GM10248 (cell line): Measurements from ENCODE around the gene MAP4K4.

ENCODE experiments used
- CTCF ChIA-PET: fragments of 300-600 bp; sonication (Branson Sonifier 250); formaldehyde crosslinking; extraction: SDS; loops from one replicate; lab custom pipeline; 2021; ENCODE audit warnings: antibody characterized with exemption; lab: Yijun Ruan, JAX
- POLR2A ChIA-PET: fragments of 350-650 bp; sonication (Branson Sonifier 250); formaldehyde crosslinking; extraction: SDS; loops from one replicate; lab custom pipeline; 2020; ENCODE audit warnings: antibody characterized with exemption; lab: Yijun Ruan, JAX
- DNase-seq: peaks from one replicate; pipeline ENCODE4 v3.0.0; 2012; ENCODE audit errors: extremely low spot score
- TF ChIP-seq, protein P1 (sequence below): IDR thresholded peaks from 2 replicates; pipeline ENCODE4 v1.5.1; 2012; ENCODE audit warnings: mild to moderate bottlenecking, low read depth; ENCODE audit errors: extremely low read depth, missing control alignments, control extremely low read depth

MAP4K4 gene

DNA sequence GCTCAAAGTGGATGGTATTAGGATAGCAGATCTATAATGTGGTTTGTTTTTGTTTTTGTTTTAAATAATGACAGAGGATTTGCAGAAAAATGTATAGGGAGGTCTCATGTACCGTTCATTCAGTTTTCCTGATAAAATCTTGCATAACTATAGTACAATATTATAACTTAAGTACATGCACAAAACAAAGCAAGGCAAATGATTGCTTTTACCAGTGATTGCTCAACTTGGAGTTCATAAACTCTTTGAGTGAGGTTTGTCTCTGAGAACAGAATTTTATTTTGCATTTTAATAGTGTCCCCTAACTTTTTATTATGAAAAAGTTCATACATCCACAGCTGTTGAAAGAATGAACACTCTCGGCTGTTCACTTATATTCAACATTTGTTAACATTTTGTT lies 96.6 kb downstream of the MAP4K4 start:
- TF ChIP-seq, protein P1, sequence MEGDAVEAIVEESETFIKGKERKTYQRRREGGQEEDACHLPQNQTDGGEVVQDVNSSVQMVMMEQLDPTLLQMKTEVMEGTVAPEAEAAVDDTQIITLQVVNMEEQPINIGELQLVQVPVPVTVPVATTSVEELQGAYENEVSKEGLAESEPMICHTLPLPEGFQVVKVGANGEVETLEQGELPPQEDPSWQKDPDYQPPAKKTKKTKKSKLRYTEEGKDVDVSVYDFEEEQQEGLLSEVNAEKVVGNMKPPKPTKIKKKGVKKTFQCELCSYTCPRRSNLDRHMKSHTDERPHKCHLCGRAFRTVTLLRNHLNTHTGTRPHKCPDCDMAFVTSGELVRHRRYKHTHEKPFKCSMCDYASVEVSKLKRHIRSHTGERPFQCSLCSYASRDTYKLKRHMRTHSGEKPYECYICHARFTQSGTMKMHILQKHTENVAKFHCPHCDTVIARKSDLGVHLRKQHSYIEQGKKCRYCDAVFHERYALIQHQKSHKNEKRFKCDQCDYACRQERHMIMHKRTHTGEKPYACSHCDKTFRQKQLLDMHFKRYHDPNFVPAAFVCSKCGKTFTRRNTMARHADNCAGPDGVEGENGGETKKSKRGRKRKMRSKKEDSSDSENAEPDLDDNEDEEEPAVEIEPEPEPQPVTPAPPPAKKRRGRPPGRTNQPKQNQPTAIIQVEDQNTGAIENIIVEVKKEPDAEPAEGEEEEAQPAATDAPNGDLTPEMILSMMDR: no peak
- ChIA-PET CTCF (no interaction called here), POLR2A (no interaction called here)
- no peak for DNase-seq

DNA sequence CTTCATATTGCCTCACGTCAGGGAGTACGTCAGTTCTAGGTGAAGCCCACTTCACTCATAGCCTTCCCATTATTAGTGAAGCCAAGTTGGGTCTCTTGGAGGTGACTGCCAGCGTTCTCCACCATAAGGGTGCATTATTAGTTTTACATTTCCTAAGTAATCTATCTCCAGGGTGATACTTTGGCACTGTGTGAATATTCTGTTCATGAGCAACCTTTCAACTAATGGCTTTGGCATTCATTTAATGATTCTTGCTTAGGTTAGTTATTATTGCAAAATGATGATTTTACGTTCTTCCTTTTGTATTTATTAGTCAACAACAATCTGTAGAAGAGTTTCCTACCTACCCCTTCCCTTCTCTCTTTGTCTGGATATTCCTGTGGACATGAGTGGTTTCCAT lies 97.5 kb downstream of the MAP4K4 start:
- ChIA-PET POLR2A (no interaction called here), CTCF (no interaction called here)
- no peak for DNase-seq
- TF ChIP-seq, protein P1: no peak

DNA sequence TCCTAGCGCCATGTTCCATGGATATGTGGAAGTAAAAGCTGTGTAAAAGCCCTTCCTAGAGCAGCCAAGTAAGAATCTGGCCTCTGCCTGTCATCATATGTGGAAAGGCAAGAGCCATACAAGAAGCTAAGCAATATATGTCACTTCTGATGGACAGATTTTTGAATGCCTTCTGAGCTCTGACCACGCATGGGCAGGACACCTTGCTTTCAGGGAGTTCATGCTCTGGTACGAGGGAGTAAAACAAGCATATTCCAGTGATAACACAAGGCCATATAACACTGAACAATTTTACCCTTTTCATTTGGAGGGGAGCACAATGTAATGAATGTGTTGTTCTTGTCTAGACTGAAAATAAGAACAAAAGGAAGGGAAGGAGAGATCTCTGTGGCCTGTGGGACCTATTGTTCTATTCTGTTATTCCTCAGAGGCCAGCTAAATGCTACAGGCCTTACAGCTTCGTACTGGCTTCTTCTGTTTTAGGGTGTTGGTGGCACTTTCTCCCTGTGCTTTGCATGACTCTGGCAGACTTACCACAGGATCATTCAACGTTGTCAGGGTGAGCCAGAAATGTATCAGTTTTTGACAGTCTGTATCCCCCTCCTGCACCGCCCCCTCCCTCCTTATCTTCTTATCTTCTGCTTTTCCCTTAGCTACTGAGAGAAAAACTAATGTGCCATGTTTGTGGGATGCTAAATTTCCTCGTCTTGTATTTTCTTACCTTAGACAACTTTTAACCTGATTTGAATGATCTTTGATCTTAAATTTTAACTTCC lies 99.5 kb downstream of the MAP4K4 start:
- DNase-seq: no peak
- ChIA-PET POLR2A (no interaction called here), CTCF (interaction anchor here (0.7 to 1.7 kb wide), 8 partner anchors 11 to 162 kb away, joined by 3 to 6 read pairs (median 4); no protein-coding TSS in a partner anchor)
- TF ChIP-seq, protein P1: no peak

DNA sequence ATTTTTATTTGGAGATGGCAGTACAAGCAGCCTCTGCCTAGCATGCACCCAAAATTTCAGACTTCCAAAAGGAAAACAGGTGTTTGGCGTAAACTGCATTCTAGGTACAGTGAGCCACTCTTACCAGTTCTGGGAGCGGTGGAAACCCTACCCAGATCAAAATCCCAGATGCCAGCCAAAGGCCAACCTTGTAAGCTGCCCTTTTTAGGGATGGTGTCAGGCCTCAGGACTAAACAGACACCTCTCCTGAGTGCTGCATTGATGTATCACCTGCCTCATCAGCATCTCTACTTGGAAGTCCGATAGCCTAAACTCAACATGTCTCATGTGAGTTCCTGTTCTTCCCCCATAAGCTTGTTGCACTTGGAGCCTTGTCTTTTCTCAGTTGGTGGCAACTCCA lies 104.0 kb downstream of the MAP4K4 start:
- POLR2A ChIA-PET: no interaction called here
- DNase-seq: no peak
- TF ChIP-seq, protein P1: no peak
- CTCF ChIA-PET: interaction anchor here (2.2 kb wide), 1 partner anchor 31 kb away, joined by 6 read pairs; no protein-coding TSS in a partner anchor

DNA sequence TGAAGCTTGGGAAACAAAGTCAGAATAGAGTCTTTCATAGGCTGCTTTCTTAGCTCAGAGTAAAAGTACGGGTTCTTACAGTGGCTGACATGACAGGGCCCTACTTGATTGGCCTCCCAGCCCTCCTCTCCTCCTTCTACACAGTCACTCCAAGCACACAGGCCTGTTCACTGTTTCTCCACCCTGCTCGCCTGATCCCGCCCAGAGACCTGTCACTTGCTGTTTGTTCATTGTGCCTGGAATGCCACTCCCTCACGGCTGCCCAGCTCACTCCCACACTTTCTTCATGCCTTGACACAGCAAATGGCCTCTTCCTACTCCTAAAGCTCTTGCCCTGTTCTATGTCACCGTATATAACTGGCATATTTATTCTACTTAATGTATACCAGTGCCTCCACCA lies 104.8 kb downstream of the MAP4K4 start:
- no peak for DNase-seq
- TF ChIP-seq, protein P1: no peak
- ChIA-PET POLR2A (no interaction called here), CTCF (interaction anchor here (2.2 kb wide), 1 partner anchor 32 kb away, joined by 6 read pairs; no protein-coding TSS in a partner anchor)

DNA sequence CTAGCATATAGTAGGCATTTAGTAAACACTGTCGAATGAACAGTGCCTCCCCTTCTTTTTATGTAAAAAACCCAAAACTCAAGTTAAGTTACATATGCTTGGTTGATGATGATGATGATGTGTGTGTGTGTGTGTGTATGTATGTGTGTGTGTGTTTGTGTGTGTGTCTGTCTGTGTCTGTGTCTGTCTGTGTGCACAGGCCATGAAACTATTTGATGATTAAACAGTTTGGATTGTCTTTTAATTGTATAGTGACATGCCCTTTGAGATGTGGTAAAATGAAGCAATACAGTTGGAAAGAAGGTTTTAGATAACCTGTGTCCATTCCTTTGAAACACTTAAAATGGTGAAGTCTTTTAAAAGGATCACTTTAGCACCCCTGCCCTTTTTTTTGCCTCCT lies 105.6 kb downstream of the MAP4K4 start:
- ChIA-PET CTCF (interaction anchor here (2.2 kb wide), 1 partner anchor 33 kb away, joined by 6 read pairs; no protein-coding TSS in a partner anchor), POLR2A (no interaction called here)
- DNase-seq: no peak
- TF ChIP-seq, protein P1: no peak
